Adrenal gland (tissue), 12 donors: ENCODE measurements around the gene DPY19L3. TPM values are rescaled to one million over a fixed set of nuclear protein-coding genes. Genes with fewer than 3 reads are reported as not detected.

Source experiments
- DNase-seq, 7 donors: peaks; one replicate each; pipeline ENCODE4 v3.0.0-alpha.2; 2019 to 2020
- H3K27ac ChIP-seq, 5 donors: fragments of 200-600 bp; sonication (generic) in 4 of 5; 1 replicate in 3 of 5; 2 replicates in 2 of 5; pipeline versions ENCODE4 v1.5.1 to v1.8.0; 2016 to 2020; ENCODE audit warnings: mild to moderate bottlenecking in 1 of 5
- H3K27me3 ChIP-seq: fragments of 200-600 bp; 2 replicates; pipeline ENCODE4 v1.8.0; 2021
- H3K36me3 ChIP-seq, 2 donors: fragments of 200-600 bp; replicated peaks in 1 of 2; 1 replicate in 1 of 2; 2 replicates in 1 of 2; pipeline versions ENCODE4 v1.5.1 to v1.8.0; 2018 to 2022
- H3K4me1 ChIP-seq, 2 donors: fragments of 200-600 bp; replicated peaks in 1 of 2; 1 replicate in 1 of 2; 2 replicates in 1 of 2; pipeline versions ENCODE4 v1.5.1 to v1.8.0; 2018 to 2021
- H3K4me3 ChIP-seq, 4 donors: fragments of 200-600 bp; sonication (generic) in 3 of 4; one replicate each; pipeline ENCODE4 v1.5.1; 2016 to 2018
- H3K9me3 ChIP-seq, 3 donors: fragments of 200-600 bp; sonication (generic) in 1 of 3; replicated peaks in 1 of 3; 1 replicate in 2 of 3; 2 replicates in 1 of 3; pipeline versions ENCODE4 v1.5.1 to v1.8.0; 2016 to 2021
- CTCF ChIP-seq, 6 experiments: fragments of 450-650 bp in 4 of 6; fragments of 200-600 bp in 2 of 6; sonication (generic) in 1 of 6; IDR thresholded peaks; 1 replicate in 5 of 6; 2 replicates in 1 of 6; pipeline versions ENCODE4 v1.5.1 to v1.8.0; 2016 to 2021; ENCODE audit warnings: antibody characterized with exemption in 6 of 6, mild to moderate bottlenecking in 2 of 6, moderate library complexity in 1 of 6
- POLR2A ChIP-seq, 2 donors: fragments of 450-650 bp; IDR thresholded peaks; one replicate each; pipeline ENCODE4 v1.6.1; 2017; ENCODE audit warnings: antibody characterized with exemption in 2 of 2, mild to moderate bottlenecking in 2 of 2, moderate library complexity in 1 of 2
- WGBS, 4 donors: extraction: QIAGEN DNeasy Blood & Tissue Kit in 2 of 4; methylation state at CpG; one replicate each; pipeline versions ENCODE4 v1.1.5 to v1.1.7; 2013 to 2017; 5-methylcytosine and 5-hydroxymethylcytosine counted together
- intact Hi-C, 2 donors: fragments of 100-400 bp; cut with DNase I; formaldehyde crosslinking; loops; one replicate each; pipeline versions ENCODE4 v1.14.1 to v1.15.0; 2022 to 2023
- polyA plus RNA-seq, 3 donors: library from polyadenylated mRNA; stranded (reverse); fragments of 200-250 nt in 2 of 3; fragments of 350-450 nt in 1 of 3; fragmentation: Illumina TruSeq in 1 of 3; extraction: RNeasy Lipid Tissue Mini Kit (QIAGEN cat#74804) in 1 of 3; gene quantifications; one replicate each; pipeline ENCODE4 v1.2.3, GENCODE V29; 2013 to 2014
- total RNA-seq, 9 donors: library from RNA; depleted of rRNA in 4 of 9; stranded (reverse); fragments of >200 nt in 4 of 9; fragments of 120-200 nt in 1 of 9; fragmentation: NEBNext Ultra II Directional in 1 of 9; extraction: Animal tissue kit (Norgen Biotek cat#: 25700) in 1 of 9; gene quantifications; one replicate each; pipeline versions ENCODE4 v1.1.0 to v1.2.4, GENCODE V29; 2013 to 2023
- donor health status: healthy with polysubstance abuse.
- donor health status: Bipolar disorder and iron deficiency.
- donor health status: DM: yes; HTN: yes; CAD: no.
- donor health status: DM: no; HTN: no; CAD: no.
- donor health status: DM: no; HTN: no; CAD: no.
- donor health status: DM: yes; HTN: yes; CAD: no.

Gene DPY19L3
- total and polyA plus RNA-seq, 12 donors: 5.4 to 31.0 (median 21.6) TPM

GRCh38 chr19:32456406-32456805, 50.8 kb downstream of the DPY19L3 start:
- peaks cover 0 to 5% of the 10 kb centered on the region in 2 donors for H3K36me3 ChIP-seq
- H3K27ac ChIP-seq: no peak overlapping the region
- DNase-seq: no peak
- no peak overlapping the region for H3K4me3 ChIP-seq
- H3K4me1 ChIP-seq: peaks cover 0 to 4% of the 10 kb centered on the region in 2 donors
- intact Hi-C loops: no loop called here
- H3K27me3 ChIP-seq: no peaks in the 10 kb centered on the region
- 97 to 100% (median 99%) methylated on average over 4 of the region's 4 CpGs for WGBS, 4 donors
- no peaks in the 10 kb centered on the region for H3K9me3 ChIP-seq
- TF ChIP-seq POLR2A (IDR thresholded peaks at IDR 0.05) (no peak), CTCF (IDR thresholded peaks at IDR 0.05) (no peak)

- no peaks in the 10 kb centered on the region for H3K9me3 ChIP-seq
- no peak for DNase-seq
- H3K27ac ChIP-seq: no peak overlapping the region
- peaks cover 0 to 4% of the 10 kb centered on the region in 2 donors for H3K4me1 ChIP-seq
- no peak overlapping the region for H3K4me3 ChIP-seq
- H3K27me3 ChIP-seq: no peaks in the 10 kb centered on the region
- no peak for TF ChIP-seq POLR2A (IDR thresholded peaks at IDR 0.05)
- TF ChIP-seq CTCF (IDR thresholded peaks at IDR 0.05): no peak
- intact Hi-C loops: no loop called here
- H3K36me3 ChIP-seq: peaks cover 0 to 5% of the 10 kb centered on the region in 2 donors
- 84 to 94% (median 88%) methylated on average over 5 of the region's 5 CpGs for WGBS, 4 donors
Observed at GRCh38 chr19:32457571-32458158, 52.1 kb downstream of the DPY19L3 start.

- DNase-seq: no peak
- TF ChIP-seq CTCF (IDR thresholded peaks at IDR 0.05) (no peak), POLR2A (IDR thresholded peaks at IDR 0.05) (no peak)
- 44 to 56% (median 52%) methylated on average over 4 of the region's 4 CpGs for WGBS, 4 donors
- Histone ChIP-seq H3K36me3 (peaks cover 0 to 5% of the 10 kb centered on the region in 2 donors), H3K9me3 (no peaks in the 10 kb centered on the region), H3K4me1 (peaks cover 0 to 4% of the 10 kb centered on the region in 2 donors), H3K4me3 (no peak overlapping the region), H3K27ac (no peak overlapping the region), H3K27me3 (no peaks in the 10 kb centered on the region)
- intact Hi-C loops: no loop called here
Observed at GRCh38 chr19:32458500-32459123, 53.0 kb downstream of the DPY19L3 start.

DNA sequence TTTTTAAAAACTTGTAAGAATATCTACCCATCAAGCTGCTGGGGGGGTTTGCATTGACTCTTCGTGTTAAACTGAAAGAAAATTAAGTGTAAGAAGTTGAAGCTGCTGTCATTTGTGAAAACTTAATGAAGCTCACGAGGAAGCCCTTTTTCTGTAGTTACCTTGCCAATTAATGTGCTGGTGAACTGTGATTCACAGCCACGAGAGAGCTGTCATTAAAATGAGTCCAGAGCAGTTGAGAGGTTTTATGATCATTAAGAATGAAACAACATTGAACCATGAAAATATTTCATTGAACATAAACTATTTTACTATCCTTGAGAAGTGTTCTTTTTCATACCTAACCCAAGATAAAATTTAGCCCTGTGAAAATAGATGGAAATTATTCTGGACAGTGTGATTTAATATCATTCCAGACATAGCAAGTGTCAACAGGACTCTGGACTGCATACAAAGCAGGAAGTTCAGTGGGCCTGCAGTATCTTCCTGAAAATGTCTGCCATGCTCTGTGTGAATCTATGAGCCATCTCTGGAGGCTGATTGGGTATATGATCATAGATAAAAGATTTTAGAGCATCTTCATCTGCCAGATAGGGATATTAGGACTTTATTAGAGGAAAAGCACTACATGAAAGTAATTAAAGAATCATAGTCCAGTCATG, 53.8 kb downstream of the DPY19L3 start:
- 68 to 78% (median 76%) methylated on average over 3 of the region's 3 CpGs for WGBS, 4 donors
- TF ChIP-seq CTCF (IDR thresholded peaks at IDR 0.05): no peak
- TF ChIP-seq POLR2A (IDR thresholded peaks at IDR 0.05): no peak
- DNase-seq: no peak
- intact Hi-C loops: no loop called here
- Histone ChIP-seq H3K36me3 (peaks cover 0 to 5% of the 10 kb centered on the region in 2 donors), H3K27ac (no peak overlapping the region), H3K4me3 (no peak overlapping the region), H3K9me3 (no peaks in the 10 kb centered on the region), H3K4me1 (peaks cover 0 to 4% of the 10 kb centered on the region in 2 donors), H3K27me3 (no peaks in the 10 kb centered on the region)
